GM19351 (cell line): ENCODE data around the gene RAI1.

Experiments
- ATAC-seq: cut with Tn5 transposase; IDR thresholded peaks from one replicate; pipeline ENCODE4 v1.9.1; 2021; ENCODE audit warnings: mild to moderate bottlenecking, moderate library complexity; ENCODE audit not compliant: unreplicated experiment

The RAI1 gene

GRCh38 chr17:17714261-17714866 is 33.1 kb downstream of the RAI1 start:
- no peak for ATAC-seq

GRCh38 chr17:17714879-17715278 is 33.6 kb downstream of the RAI1 start:
- ATAC-seq, result no peak

GRCh38 chr17:17716837-17717523 is 35.7 kb downstream of the RAI1 start:
- ATAC-seq, result no peak

- ATAC-seq, result no peak
Measured at GRCh38 chr17:17718251-17718650, 37.0 kb downstream of the RAI1 start.

GRCh38 chr17:17719199-17719940 is 38.1 kb downstream of the RAI1 start:
- ATAC-seq, result no peak

- no peak for ATAC-seq
Measured at GRCh38 chr17:17719966-17720543, 38.8 kb downstream of the RAI1 start.

GRCh38 chr17:17721140-17721668 is 39.9 kb downstream of the RAI1 start:
- no peak for ATAC-seq

- ATAC-seq, result no peak
Measured at GRCh38 chr17:17722081-17722905, 41.0 kb downstream of the RAI1 start.

- ATAC-seq, result no peak
Measured at GRCh38 chr17:17722906-17723353, 41.7 kb downstream of the RAI1 start.

- no peak for ATAC-seq
Measured at GRCh38 chr17:17723354-17724261, 42.4 kb downstream of the RAI1 start.

GRCh38 chr17:17724307-17725010 is 43.2 kb downstream of the RAI1 start:
- ATAC-seq, result no peak

GRCh38 chr17:17725011-17725751 is 43.9 kb downstream of the RAI1 start:
- no peak for ATAC-seq

GRCh38 chr17:17725752-17726457 is 44.6 kb downstream of the RAI1 start:
- no peak for ATAC-seq

- ATAC-seq, result no peak
Measured at GRCh38 chr17:17726458-17727060, 45.3 kb downstream of the RAI1 start.

GRCh38 chr17:17727111-17727659 is 45.9 kb downstream of the RAI1 start:
- ATAC-seq, result no peak

GRCh38 chr17:17728146-17728545 is 46.9 kb downstream of the RAI1 start:
- no peak for ATAC-seq
